HepG2 (cell line): Measurements from ENCODE around the gene ARAP1. TPM values are rescaled to one million over a fixed set of nuclear protein-coding genes. Genes with fewer than 3 reads are reported as not detected.

ENCODE experiments used
- ATAC-seq: fragments of 200-7000 bp; cut with Tn5 transposase; 3 replicates; pipeline ENCODE4 v1.9.1; 2020; ENCODE audit warnings: mild to moderate bottlenecking, moderate library complexity
- BruUV-seq: library from RNA; stranded (reverse); fragments of 400-500 nt; replicated peaks from 2 replicates; lab custom pipeline; 2021; lab: Mats Ljungman, UMichigan
- CTCF ChIA-PET: fragments of 300-600 bp; formaldehyde crosslinking; extraction: SDS; loops from one replicate; lab custom pipeline; 2021; ENCODE audit warnings: low total read pairs, inconsistent platforms, low intra/inter-chr PET ratio; lab: Yijun Ruan, JAX
- POLR2A ChIA-PET: fragments of 350-600 bp; sonication (Branson Sonifier 250); formaldehyde crosslinking; loops from one replicate; lab custom pipeline; 2020; ENCODE audit warnings: antibody characterized with exemption, inconsistent platforms; lab: Yijun Ruan, JAX
- DNase-seq: peaks from one replicate; pipeline ENCODE4 v3.0.0-alpha.2; 2015; ENCODE audit warnings: low spot score
- FAIRE-seq: peaks from 3 replicates; lab custom pipeline; 2011; peaks lifted over from hg19 to GRCh38; lab: Jason Lieb, UNC
- H2AFZ ChIP-seq: one replicate; pipeline ENCODE4 v1.6.1; 2011; ENCODE audit warnings: low read length, inconsistent platforms
- H3K27ac ChIP-seq: fragments of 300-600 bp; 3 replicates; pipeline ENCODE4 v1.8.0; 2011; ENCODE audit warnings: mixed run types, mild to moderate bottlenecking, mixed read lengths, low read length, inconsistent platforms; ENCODE audit not compliant: insufficient read depth; ENCODE audit errors: extremely low read length
- H3K27me3 ChIP-seq, 2 experiments: fragments of 200-600 bp in 1 of 2; 2 replicates in 1 of 2; 3 replicates in 1 of 2; pipeline versions ENCODE4 v1.6.0 to v1.8.0; 2011; ENCODE audit warnings: low read length in 2 of 2, mild to moderate bottlenecking in 2 of 2, moderate library complexity in 2 of 2, inconsistent platforms in 1 of 2; ENCODE audit not compliant: insufficient read depth in 2 of 2, control insufficient read depth in 1 of 2
- H3K36me3 ChIP-seq, 2 experiments: fragments of 200-600 bp in 1 of 2; replicated peaks in 1 of 2; 2 replicates in 1 of 2; 3 replicates in 1 of 2; pipeline versions ENCODE4 v1.5.1 to v1.8.0; 2011; ENCODE audit warnings: low read length in 2 of 2, inconsistent platforms in 1 of 2; ENCODE audit not compliant: insufficient read depth in 2 of 2, control insufficient read depth in 1 of 2
- H3K4me1 ChIP-seq: 2 replicates; pipeline ENCODE4 v1.5.1; 2012; ENCODE audit warnings: low read length, inconsistent platforms; ENCODE audit not compliant: insufficient read depth
- H3K4me2 ChIP-seq: 2 replicates; pipeline ENCODE4 v1.6.0; 2011; ENCODE audit warnings: low read depth, low read length, inconsistent platforms
- H3K4me3 ChIP-seq, 3 experiments: fragments of 200-600 bp in 1 of 3; sonication (generic), shearing (Covaris generic) in 1 of 3; replicated peaks in 1 of 3; 2 replicates each; pipeline ENCODE4 v1.5.1; 2011 to 2016; ENCODE audit warnings: low read length in 3 of 3, inconsistent platforms in 2 of 3, low read depth in 2 of 3, mild to moderate bottlenecking in 2 of 3, control low read depth in 1 of 3, mixed read lengths in 1 of 3; ENCODE audit not compliant: insufficient read depth in 1 of 3
- H3K79me2 ChIP-seq: one replicate; pipeline ENCODE4 v1.6.1; 2011; ENCODE audit warnings: low read length, inconsistent platforms; ENCODE audit not compliant: insufficient read depth
- H3K9ac ChIP-seq: 2 replicates; pipeline ENCODE4 v1.6.0; 2011; ENCODE audit warnings: mild to moderate bottlenecking, low read depth, low read length, inconsistent platforms; ENCODE audit not compliant: insufficient read depth
- H3K9me3 ChIP-seq: 2 replicates; pipeline ENCODE4 v1.5.1; 2012; ENCODE audit warnings: mild to moderate bottlenecking, low read length
- H4K20me1 ChIP-seq: 2 replicates; pipeline ENCODE4 v1.6.0; 2011; ENCODE audit warnings: inconsistent platforms, mild to moderate bottlenecking, low read length, moderate library complexity; ENCODE audit not compliant: insufficient read depth
- HNRNPLL ChIP-seq: fragments of 200-400 bp; formaldehyde crosslinking; IDR thresholded peaks from 2 replicates; pipeline ENCODE4 v1.6.1; 2017; ENCODE audit warnings: mild to moderate bottlenecking, low read depth, low read length; ENCODE audit not compliant: poor library complexity, severe bottlenecking
- KLF13 ChIP-seq: sonication (generic); formaldehyde crosslinking; IDR thresholded peaks from 2 replicates; pipeline ENCODE4 v1.4.0; 2020; ENCODE audit warnings: mild to moderate bottlenecking, missing genetic modification reagents
- NAIF1 ChIP-seq: sonication (generic); formaldehyde crosslinking; IDR thresholded peaks from 2 replicates; pipeline ENCODE4 v1.5.0; 2020; ENCODE audit warnings: mild to moderate bottlenecking, missing genetic modification reagents, borderline replicate concordance
- whole genome bisulfite sequencing: methylation state at CpG from one replicate; pipeline ENCODE4 v1.1.6; 2017; ENCODE audit warnings: low lambda C conversion rate; 5-methylcytosine and 5-hydroxymethylcytosine counted together
- in situ Hi-C: cut with HindIII; loops from 2 replicates; pipeline ENCODE4 v1.10.0; 2017; ENCODE audit warnings: low pct_unique_long_range_greater_than_20kb; ENCODE audit not compliant: extremely low pct_ligation_motif_present
- intact Hi-C: fragments of 100-400 bp; cut with micrococcal nuclease; formaldehyde crosslinking; loops from one replicate; pipeline ENCODE4 v1.10.0; 2022; ENCODE audit not compliant: unreplicated experiment
- polyA plus RNA-seq, 8 experiments: library from polyadenylated mRNA; depleted of rRNA in 3 of 8; stranded (reverse) in 7 of 8; unstranded in 1 of 8; fragments of >200 nt; fragmentation: Illumina TruSeq in 4 of 8; extraction: Trizol in 4 of 8; gene quantifications; 2 replicates each; pipeline versions ENCODE4 v1.2.1 to v1.2.3, GENCODE V29; 2011 to 2016; ENCODE audit warnings: low read depth in 4 of 8, missing spikeins in 1 of 8, mixed read lengths in 1 of 8; ENCODE audit not compliant: insufficient read depth in 1 of 8
- total RNA-seq, 5 experiments: library from RNA; depleted of rRNA; stranded (reverse); fragments of >200 nt; fragmentation: Illumina TruSeq; extraction: Trizol; gene quantifications; 2 replicates each; pipeline ENCODE4 v1.2.3, GENCODE V29; 2016; ENCODE audit warnings: low read depth in 1 of 5
- TF ChIP-seq, protein P1 (sequence below): fragments of 450-650 bp; IDR thresholded peaks from 2 replicates; pipeline ENCODE4 v1.6.1; 2016

The ARAP1 gene
- total and polyA plus RNA-seq, 2 of the 13 experiments (the other 11 are each of a cell fraction or from before 2014, with no cell fraction given) = 43.2 to 55.5 TPM

DNA sequence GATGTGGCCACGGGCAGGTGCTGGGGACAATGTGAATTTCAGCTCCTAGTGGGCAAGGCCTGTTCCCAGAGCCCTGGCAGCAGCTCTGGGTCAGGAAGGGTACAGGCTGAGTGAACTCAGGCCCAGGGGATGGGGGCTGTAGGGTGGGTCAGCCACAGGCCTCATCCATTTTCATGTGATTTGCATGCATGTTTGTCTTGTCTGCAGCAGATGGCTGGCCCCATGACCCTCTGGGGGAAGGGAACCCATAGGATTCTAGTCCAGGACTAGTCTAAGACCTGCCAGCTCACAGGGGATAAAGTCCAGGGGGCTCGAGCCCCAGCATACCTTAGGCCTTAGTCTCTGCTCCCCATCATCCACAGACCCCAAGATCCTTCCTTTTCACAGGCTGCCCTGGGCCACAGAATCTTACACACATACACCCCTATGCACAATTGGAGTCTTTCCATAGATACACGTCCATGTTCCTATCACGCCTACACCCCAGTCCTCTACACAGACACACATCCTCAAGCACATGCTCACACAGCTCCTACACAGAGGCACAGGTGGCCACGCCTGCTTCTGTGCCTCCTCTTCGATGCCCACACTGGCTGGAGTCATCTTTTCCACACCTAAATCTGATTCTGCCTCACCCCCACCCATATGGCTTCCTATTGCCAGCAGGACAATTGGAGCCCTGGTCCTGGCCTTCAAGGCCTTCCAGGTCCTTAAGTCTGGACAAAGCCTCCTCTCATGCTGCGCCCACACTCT is 103.6 kb downstream of the ARAP1 start:
- in situ Hi-C loops = loop anchor here (5.0 kb wide), 1 partner anchor 166 kb away; no protein-coding TSS in a partner anchor
- 3% methylated on average over 5 of the region's 7 CpGs for WGBS
- Histone ChIP-seq H3K9ac (no peak overlapping the region), H2AFZ (no peak overlapping the region), H3K4me3 (no peak overlapping the region), H3K9me3 (no peaks in the 10 kb centered on the region), H3K4me1 (no peaks in the 10 kb centered on the region), H3K4me2 (no peak overlapping the region), H4K20me1 (no peaks in the 10 kb centered on the region), H3K27ac (no peak overlapping the region), H3K36me3 (no peaks in the 10 kb centered on the region), H3K79me2 (no peaks in the 10 kb centered on the region), H3K27me3 (peaks cover 0 to 12% of the 10 kb centered on the region in 2 experiments; a peak in 3 of 5 replicates)
- intact Hi-C loops = no loop called here
- no peak for ATAC-seq
- no peak for DNase-seq
- TF ChIP-seq, protein P1, sequence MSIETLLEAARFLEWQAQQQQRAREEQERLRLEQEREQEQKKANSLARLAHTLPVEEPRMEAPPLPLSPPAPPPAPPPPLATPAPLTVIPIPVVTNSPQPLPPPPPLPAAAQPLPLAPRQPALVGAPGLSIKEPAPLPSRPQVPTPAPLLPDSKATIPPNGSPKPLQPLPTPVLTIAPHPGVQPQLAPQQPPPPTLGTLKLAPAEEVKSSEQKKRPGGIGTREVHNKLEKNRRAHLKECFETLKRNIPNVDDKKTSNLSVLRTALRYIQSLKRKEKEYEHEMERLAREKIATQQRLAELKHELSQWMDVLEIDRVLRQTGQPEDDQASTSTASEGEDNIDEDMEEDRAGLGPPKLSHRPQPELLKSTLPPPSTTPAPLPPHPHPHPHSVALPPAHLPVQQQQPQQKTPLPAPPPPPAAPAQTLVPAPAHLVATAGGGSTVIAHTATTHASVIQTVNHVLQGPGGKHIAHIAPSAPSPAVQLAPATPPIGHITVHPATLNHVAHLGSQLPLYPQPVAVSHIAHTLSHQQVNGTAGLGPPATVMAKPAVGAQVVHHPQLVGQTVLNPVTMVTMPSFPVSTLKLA = peak; percentile 49
- no peak for TF ChIP-seq KLF13 (CRISPR knock-in tag)
- no TSS peak for BruUV-seq
- CTCF ChIA-PET = no interaction called here
- no peak for FAIRE-seq
- POLR2A ChIA-PET = no interaction called here

DNA sequence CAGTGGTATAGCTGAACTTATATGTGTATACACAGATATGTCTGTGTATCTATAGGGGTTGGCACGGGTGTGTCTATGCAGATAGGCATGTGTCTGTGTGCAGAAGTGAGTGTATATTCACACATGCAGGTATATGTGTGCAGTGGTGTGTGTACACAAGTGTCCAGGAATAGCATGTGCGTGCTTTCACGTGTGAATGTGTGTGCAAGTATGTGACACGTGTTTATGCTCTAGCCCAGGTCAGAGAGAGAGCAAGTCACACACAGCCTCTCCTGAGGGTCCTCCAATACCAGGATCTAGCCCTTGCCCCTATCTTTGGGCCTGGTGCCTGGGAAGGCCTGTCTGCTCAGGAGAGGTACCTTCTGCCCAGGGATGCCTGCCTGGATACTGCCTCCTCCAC is 104.3 kb downstream of the ARAP1 start:
- Histone ChIP-seq H3K27me3 (peaks cover 0 to 7% of the 10 kb centered on the region in 2 experiments; a peak in 3 of 5 replicates), H3K4me1 (peaks cover 5% of the 10 kb centered on the region; the same call in 1 of the 2 replicates), H3K9me3 (no peaks in the 10 kb centered on the region), H4K20me1 (no peaks in the 10 kb centered on the region), H3K4me3 (no peak overlapping the region), H3K79me2 (no peaks in the 10 kb centered on the region), H3K4me2 (no peak overlapping the region), H3K36me3 (no peaks in the 10 kb centered on the region), H2AFZ (no peak overlapping the region), H3K27ac (no peak overlapping the region), H3K9ac (no peak overlapping the region)
- no peak for ATAC-seq
- TF ChIP-seq, protein P1 = peak; percentile 94
- TF ChIP-seq HNRNPLL (no peak), NAIF1 (CRISPR knock-in tag) (no peak)
- ChIA-PET POLR2A (no interaction called here), CTCF (no interaction called here)
- FAIRE-seq = no peak
- in situ Hi-C loops = loop anchor here (5.0 kb wide), 1 partner anchor 166 kb away; no protein-coding TSS in a partner anchor
- intact Hi-C loops = no loop called here
- no peak for DNase-seq
- BruUV-seq = no TSS peak
- 7% methylated on average over 4 of the region's 4 CpGs for WGBS
